Measurements from ENCODE around the gene RNF39. TPM values are rescaled to one million over a fixed set of nuclear protein-coding genes. Genes with fewer than 3 reads are reported as not detected.

The RNF39 gene
- total and polyA plus RNA-seq, 2 of the 13 experiments (the other 11 are each of a cell fraction or from before 2014, with no cell fraction given) = 0.13 to 1.8 TPM

- TF ChIP-seq SMAD1 (CRISPR knock-in tag; IDR thresholded peaks at IDR 0.05; ENCODE audit: borderline replicate concordance, low read depth) = peak; percentile 57; the same call in 1 of the 2 replicates
- 0 out of 2 replicates have a peak, but pooled peaks have one; percentile 6 for TF ChIP-seq ZNF761 (CRISPR knock-in tag; conservative IDR thresholded peaks at IDR 0.05)
- no peak for TF ChIP-seq ZNF660 (CRISPR knock-in tag; IDR thresholded peaks at IDR 0.05; ENCODE audit: borderline replicate concordance, low read depth)
- TF ChIP-seq NR3C1 (CRISPR knock-in tag; IDR thresholded peaks at IDR 0.05) = no peak
- TF ChIP-seq MXD3 (CRISPR knock-in tag; IDR thresholded peaks at IDR 0.05) = no peak
- peak; percentile 33; the same call in 1 of the 2 replicates for TF ChIP-seq ZNF687 (CRISPR knock-in tag; IDR thresholded peaks at IDR 0.05)
- 0 out of 2 replicates have a peak, but pooled peaks have one; percentile 9 for TF ChIP-seq ZNF780A (CRISPR knock-in tag; IDR thresholded peaks at IDR 0.05)
- TF ChIP-seq ARID5B (CRISPR knock-in tag; IDR thresholded peaks at IDR 0.05) = peak; percentile 55
- TF ChIP-seq FOXK1 (CRISPR knock-in tag; IDR thresholded peaks at IDR 0.05; ENCODE audit: borderline replicate concordance, low read depth) = peak; percentile 84; the same call in 1 of the 2 replicates
- TF ChIP-seq FOXP1 (IDR thresholded peaks at IDR 0.05) = no peak
- TF ChIP-seq FOXP1 (CRISPR knock-in tag; IDR thresholded peaks at IDR 0.05) = peak; percentile 58
- peak; percentile 14; the same call in 1 of the 2 replicates for TF ChIP-seq MEF2D (CRISPR knock-in tag; IDR thresholded peaks at IDR 0.05)
- no peak for TF ChIP-seq ARNT (IDR thresholded peaks at IDR 0.05)
- peak; percentile 43; the same call in 1 of the 2 replicates for TF ChIP-seq TFAP4 (IDR thresholded peaks at IDR 0.05; ENCODE audit: borderline replicate concordance, low read depth)
- 0 out of 2 replicates have a peak, but pooled peaks have one; percentile 17 for TF ChIP-seq CSRNP1 (CRISPR knock-in tag; IDR thresholded peaks at IDR 0.05)
- TF ChIP-seq ZNF598 (CRISPR knock-in tag; IDR thresholded peaks at IDR 0.05; ENCODE audit: borderline replicate concordance) = no peak
Observed at GRCh38 chr6:30075790-30076732, 492 bp upstream of the RNF39 start (continued).

Measured in HepG2 (cell line).